A549 (cell line): ENCODE results near the gene ARHGAP26. TPM values are rescaled to one million over a fixed set of nuclear protein-coding genes. Genes with fewer than 3 reads are reported as not detected.
"Not testable (repeated sequence)": the region's sequence is repeated elsewhere in the genome, so short reads cannot be mapped to it uniquely, and the experiment has no call there.

ENCODE experiments used
- ATAC-seq, 2 experiments: fragments of 200-7000 bp in 1 of 2; fragments of >200 bp in 1 of 2; cut with Nextera tagmentation in 1 of 2; cut with Tn5 transposase in 1 of 2; 3 replicates each; pipeline versions ENCODE4 v1.8.0 to v1.9.1; 2018 to 2020; ENCODE audit warnings: mild to moderate bottlenecking in 1 of 2, moderate library complexity in 1 of 2
- CTCF ChIA-PET: fragments of 300-600 bp; sonication (Branson Sonifier 250); formaldehyde crosslinking; extraction: SDS; loops from one replicate; lab custom pipeline; 2021; ENCODE audit warnings: antibody characterized with exemption, inconsistent platforms; lab: Yijun Ruan, JAX
- POLR2A ChIA-PET: fragments of 350-600 bp; formaldehyde crosslinking; extraction: SDS; loops from one replicate; lab custom pipeline; 2021; ENCODE audit warnings: antibody characterized with exemption, inconsistent platforms; lab: Yijun Ruan, JAX
- DNase-seq, 2 experiments: peaks; one replicate each; pipeline versions ENCODE4 v3.0.0 to v3.0.0-alpha.2; 2011 to 2016; ENCODE audit warnings: low read depth in 1 of 2, low spot score in 1 of 2
- FAIRE-seq: peaks from 2 replicates; lab custom pipeline; 2011; peaks lifted over from hg19 to GRCh38; lab: Jason Lieb, UNC
- H3K27ac ChIP-seq, 2 experiments: fragments of >200 bp; sonication (Bioruptor Twin); formaldehyde crosslinking; 3 replicates each; pipeline ENCODE4 v1.5.1; 2016 to 2017
- H3K4me1 ChIP-seq: fragments of >200 bp; sonication (Bioruptor Twin); formaldehyde crosslinking; 3 replicates; pipeline ENCODE4 v1.6.1; 2016
- H3K4me2 ChIP-seq: fragments of >200 bp; sonication (Bioruptor Twin); formaldehyde crosslinking; 3 replicates; pipeline ENCODE4 v1.6.1; 2016
- H3K4me3 ChIP-seq: fragments of >200 bp; sonication (Bioruptor Twin); formaldehyde crosslinking; 3 replicates; pipeline ENCODE4 v1.5.1; 2016
- H3K9me3 ChIP-seq: fragments of >200 bp; sonication (Bioruptor Twin); formaldehyde crosslinking; 3 replicates; pipeline ENCODE4 v1.6.1; 2016
- ATOH8 ChIP-seq: fragments of 250-450 bp; sonication (Bioruptor Pico); IDR thresholded peaks from 2 replicates; pipeline ENCODE4 v1.5.0; 2020; ENCODE audit warnings: low read depth, mild to moderate bottlenecking, moderate library complexity
- BHLHE40 ChIP-seq: IDR thresholded peaks from 2 replicates; pipeline ENCODE4 v1.6.1; 2012; ENCODE audit warnings: low read depth, low read length, inconsistent platforms
- CBX8 ChIP-seq: fragments of 200-600 bp; sonication (generic); IDR thresholded peaks from 2 replicates; pipeline ENCODE4 v1.6.1; 2016
- CHD2 ChIP-seq: fragments of 150-350 bp; IDR thresholded peaks from 2 replicates; pipeline ENCODE4 v1.6.1; 2014; ENCODE audit warnings: low read length; ENCODE audit not compliant: partially characterized antibody
- E2F6 ChIP-seq: IDR thresholded peaks from 2 replicates; pipeline ENCODE4 v1.6.1; 2012; ENCODE audit warnings: low read depth, borderline replicate concordance
- EHF ChIP-seq: fragments of 250-450 bp; sonication (Bioruptor Pico); IDR thresholded peaks from 2 replicates; pipeline ENCODE4 v1.5.0; 2020; ENCODE audit warnings: mild to moderate bottlenecking
- EP300 ChIP-seq, 2 experiments: fragments of >200 bp; sonication (Bioruptor Twin); formaldehyde crosslinking; IDR thresholded peaks; 2 replicates in 1 of 2; 3 replicates in 1 of 2; pipeline ENCODE4 v1.6.1; 2016 to 2017
- FOSB ChIP-seq: fragments of 250-450 bp; sonication (Bioruptor Pico); IDR thresholded peaks from 2 replicates; pipeline ENCODE4 v1.5.0; 2020; ENCODE audit warnings: mild to moderate bottlenecking, moderate library complexity
- FOSL2 ChIP-seq, 2 experiments: fragments of 450-650 bp in 1 of 2; fragments of >200 bp in 1 of 2; sonication (Bioruptor Twin) in 1 of 2; formaldehyde crosslinking; IDR thresholded peaks; 2 replicates each; pipeline versions ENCODE4 v1.5.0 to v1.6.1; 2016 to 2020; ENCODE audit warnings: mild to moderate bottlenecking in 1 of 2, moderate library complexity in 1 of 2
- FOXS1 ChIP-seq: fragments of 250-450 bp; sonication (Bioruptor Pico); IDR thresholded peaks from 2 replicates; pipeline ENCODE4 v1.5.0; 2020; ENCODE audit warnings: mild to moderate bottlenecking, moderate library complexity
- HDAC2 ChIP-seq: fragments of 200-600 bp; sonication (generic); IDR thresholded peaks from 2 replicates; pipeline ENCODE4 v1.6.1; 2016
- HEYL ChIP-seq: fragments of 250-450 bp; sonication (Bioruptor Pico); IDR thresholded peaks from 2 replicates; pipeline ENCODE4 v1.8.0; 2021; ENCODE audit warnings: mild to moderate bottlenecking, moderate library complexity
- HOXB13 ChIP-seq: fragments of 250-450 bp; sonication (Bioruptor Pico); IDR thresholded peaks from 2 replicates; pipeline ENCODE4 v1.5.0; 2020; ENCODE audit warnings: low read depth, mild to moderate bottlenecking, moderate library complexity
- KDM5A ChIP-seq: fragments of 200-600 bp; sonication (generic); IDR thresholded peaks from 2 replicates; pipeline ENCODE4 v1.6.1; 2016; ENCODE audit warnings: antibody characterized with exemption, mild to moderate bottlenecking
- MAZ ChIP-seq: fragments of 150-350 bp; IDR thresholded peaks from 2 replicates; pipeline ENCODE4 v1.6.1; 2014; ENCODE audit warnings: antibody characterized with exemption, low read depth, low read length, borderline replicate concordance
- NPAS2 ChIP-seq: fragments of 250-450 bp; sonication (Bioruptor Pico); IDR thresholded peaks from 2 replicates; pipeline ENCODE4 v1.8.0; 2022; ENCODE audit warnings: mild to moderate bottlenecking, moderate library complexity, borderline replicate concordance
- NR3C1 ChIP-seq: fragments of >200 bp; sonication (Bioruptor Twin); formaldehyde crosslinking; IDR thresholded peaks from 3 replicates; pipeline ENCODE4 v1.6.1; 2017
- SREBF2 ChIP-seq: fragments of 450-650 bp; IDR thresholded peaks from 2 replicates; pipeline ENCODE4 v1.6.1; 2014; ENCODE audit warnings: mild to moderate bottlenecking, moderate library complexity
- TFCP2L1 ChIP-seq: fragments of 250-450 bp; sonication (Bioruptor Pico); IDR thresholded peaks from 2 replicates; pipeline ENCODE4 v1.5.0; 2021; ENCODE audit warnings: mild to moderate bottlenecking
- TP53 ChIP-seq: fragments of 250-450 bp; sonication (Bioruptor Pico); IDR thresholded peaks from 2 replicates; pipeline ENCODE4 v1.5.0; 2021; ENCODE audit warnings: mild to moderate bottlenecking, moderate library complexity
- ZSCAN20 ChIP-seq: fragments of 250-450 bp; sonication (Bioruptor Pico); IDR thresholded peaks from 2 replicates; pipeline ENCODE4 v1.8.0; 2022; ENCODE audit warnings: mild to moderate bottlenecking, moderate library complexity
- WGBS: methylation state at CpG from one replicate; pipeline ENCODE4 v1.1.6; 2017; ENCODE audit errors: missing lambda C conversion rate; 5-methylcytosine and 5-hydroxymethylcytosine counted together
- polyA plus RNA-seq, 4 experiments: library from polyadenylated mRNA; depleted of rRNA in 3 of 4; stranded (reverse); fragments of >200 nt; fragmentation: RNase III in 1 of 4; extraction: RNeasy Plus Mini Kit Qiagen cat#74134 plus additional on column Dnase treatment in 1 of 4; gene quantifications; 2 replicates in 3 of 4; 3 replicates in 1 of 4; pipeline ENCODE4 v1.2.3, GENCODE V29; 2011 to 2017

Gene ARHGAP26
- polyA plus RNA-seq, 2 of the 4 experiments (the other 2 are of a cell fraction), result 6.6 to 19.1 TPM

- ChIA-PET POLR2A (interaction anchor here (0.6 kb wide), 1 partner anchor 500 kb away, joined by 4 read pairs; no protein-coding TSS in a partner anchor), CTCF (interaction anchor here (0.6 to 1.6 kb wide), 2 partner anchors 8 to 625 kb away, joined by 3 to 4 read pairs; no protein-coding TSS in a partner anchor)
- Histone ChIP-seq H3K4me1 (peaks cover 7% of the 10 kb centered on the region; the same call in 2 of the 3 replicates), H3K4me2 (no peak overlapping the region), H3K4me3 (no peak overlapping the region), H3K9me3 (no peaks in the 10 kb centered on the region), H3K27ac (no peak overlapping the region)
- TF ChIP-seq FOSL2 (IDR thresholded peaks at IDR 0.05) (no peak), FOSL2 (CRISPR knock-in tag; IDR thresholded peaks at IDR 0.05) (no peak), EHF (CRISPR knock-in tag) (no peak), FOSB (CRISPR knock-in tag) (no peak), TP53 (no peak), HEYL (no peak), EP300 (IDR thresholded peaks at IDR 0.05) (no peak), NR3C1 (no peak)
- no peak for DNase-seq
- ATAC-seq, result no peak
- no peak for FAIRE-seq
Measured at GRCh38 chr5:142947427-142947709, 177.2 kb downstream of the ARHGAP26 start.

GRCh38 chr5:142952229-142952628 lies 182.1 kb downstream of the ARHGAP26 start:
- POLR2A ChIA-PET, result no interaction called here
- whole genome bisulfite sequencing, result 33% methylated on average over 3 of the region's 3 CpGs
- no peaks in the 10 kb centered on the region for H3K9me3 ChIP-seq
- peaks cover 10% of the 10 kb centered on the region; the same call in 2 of the 3 replicates for H3K4me1 ChIP-seq
- CTCF ChIA-PET, result interaction anchor here (0.9 to 1.5 kb wide), 4 partner anchors 13 to 35 kb away, joined by 3 read pairs; no protein-coding TSS in a partner anchor
- no peak for FAIRE-seq
- H3K27ac ChIP-seq, result peak overlapping the region in 1 of 2 experiments; percentile 40; a peak in 2 of 6 replicates
- peak overlapping the region; percentile 8; the same call in 2 of the 3 replicates for H3K4me2 ChIP-seq
- no peak for TF ChIP-seq CBX8
- TF ChIP-seq ATOH8 (CRISPR knock-in tag), result no peak
- no peak for TF ChIP-seq BHLHE40
- no peak for TF ChIP-seq HDAC2
- TF ChIP-seq CHD2, result no peak
- no peak for TF ChIP-seq ZSCAN20 (CRISPR knock-in tag)
- TF ChIP-seq NPAS2 (CRISPR knock-in tag), result no peak
- no peak for TF ChIP-seq HOXB13 (CRISPR knock-in tag)
- no peak for TF ChIP-seq TFCP2L1 (CRISPR knock-in tag)
- TF ChIP-seq E2F6, result no peak
- TF ChIP-seq NR3C1, result no peak
- no peak for TF ChIP-seq EP300 (IDR thresholded peaks at IDR 0.05)
- no peak for TF ChIP-seq HEYL
- TF ChIP-seq KDM5A, result no peak
- TF ChIP-seq MAZ, result no peak
- no peak for TF ChIP-seq FOXS1
- TF ChIP-seq SREBF2, result no peak
- no peak for DNase-seq
- ATAC-seq, result peak in 1 of 2 experiments; percentile 42; a peak in 3 of 6 replicates
- H3K4me3 ChIP-seq, result no peak overlapping the region

GRCh38 chr5:142952871-142953270 lies 182.7 kb downstream of the ARHGAP26 start:
- Histone ChIP-seq H3K27ac (0 out of 6 replicates have a peak overlapping the region, but pooled peaks of 1 of the 2 experiments have one; percentile 8), H3K4me1 (peaks cover 14% of the 10 kb centered on the region; the same call in 2 of the 3 replicates)
- DNase-seq, H3K9me3 ChIP-seq, H3K4me2 ChIP-seq, ATAC-seq, H3K4me3 ChIP-seq, FAIRE-seq, POLR2A ChIA-PET: not testable (repeated sequence)
- CTCF ChIA-PET, result interaction anchor here (0.9 to 1.6 kb wide), 5 partner anchors 12 to 36 kb away, joined by 3 read pairs; no protein-coding TSS in a partner anchor
- WGBS, result 95% methylated on average over 3 of the region's 3 CpGs
